ENCODE results near the gene PIK3CD.

PIK3CD gene

DNA sequence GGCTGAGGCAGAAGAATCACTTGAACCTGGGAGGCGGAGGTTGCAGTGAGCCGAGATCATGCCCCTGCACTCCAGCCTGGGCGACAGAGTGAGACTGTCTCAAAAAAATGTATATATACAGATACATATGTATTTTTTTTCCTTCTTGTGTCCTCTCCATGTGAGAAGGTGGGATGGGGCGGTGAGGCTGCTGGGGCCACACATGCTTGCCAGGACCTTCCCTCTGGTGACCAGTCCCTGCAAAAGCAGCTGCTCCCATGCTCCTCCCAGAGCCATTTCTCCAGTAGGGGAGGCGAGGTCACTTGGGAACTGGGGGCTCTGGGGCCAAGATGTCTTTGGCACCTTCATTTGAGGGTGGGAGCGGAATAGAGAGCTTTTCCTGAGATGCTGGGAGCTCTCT lies 74.9 kb downstream of the PIK3CD start:
- TF ChIP-seq, protein P1, sequence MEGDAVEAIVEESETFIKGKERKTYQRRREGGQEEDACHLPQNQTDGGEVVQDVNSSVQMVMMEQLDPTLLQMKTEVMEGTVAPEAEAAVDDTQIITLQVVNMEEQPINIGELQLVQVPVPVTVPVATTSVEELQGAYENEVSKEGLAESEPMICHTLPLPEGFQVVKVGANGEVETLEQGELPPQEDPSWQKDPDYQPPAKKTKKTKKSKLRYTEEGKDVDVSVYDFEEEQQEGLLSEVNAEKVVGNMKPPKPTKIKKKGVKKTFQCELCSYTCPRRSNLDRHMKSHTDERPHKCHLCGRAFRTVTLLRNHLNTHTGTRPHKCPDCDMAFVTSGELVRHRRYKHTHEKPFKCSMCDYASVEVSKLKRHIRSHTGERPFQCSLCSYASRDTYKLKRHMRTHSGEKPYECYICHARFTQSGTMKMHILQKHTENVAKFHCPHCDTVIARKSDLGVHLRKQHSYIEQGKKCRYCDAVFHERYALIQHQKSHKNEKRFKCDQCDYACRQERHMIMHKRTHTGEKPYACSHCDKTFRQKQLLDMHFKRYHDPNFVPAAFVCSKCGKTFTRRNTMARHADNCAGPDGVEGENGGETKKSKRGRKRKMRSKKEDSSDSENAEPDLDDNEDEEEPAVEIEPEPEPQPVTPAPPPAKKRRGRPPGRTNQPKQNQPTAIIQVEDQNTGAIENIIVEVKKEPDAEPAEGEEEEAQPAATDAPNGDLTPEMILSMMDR (IDR thresholded peaks at IDR 0.05; ENCODE audit: borderline replicate concordance, insufficient read depth, low read depth, low read length) = no peak
- H3K4me3 ChIP-seq (ENCODE audit: low read depth, low read length) = no peak overlapping the region

DNA sequence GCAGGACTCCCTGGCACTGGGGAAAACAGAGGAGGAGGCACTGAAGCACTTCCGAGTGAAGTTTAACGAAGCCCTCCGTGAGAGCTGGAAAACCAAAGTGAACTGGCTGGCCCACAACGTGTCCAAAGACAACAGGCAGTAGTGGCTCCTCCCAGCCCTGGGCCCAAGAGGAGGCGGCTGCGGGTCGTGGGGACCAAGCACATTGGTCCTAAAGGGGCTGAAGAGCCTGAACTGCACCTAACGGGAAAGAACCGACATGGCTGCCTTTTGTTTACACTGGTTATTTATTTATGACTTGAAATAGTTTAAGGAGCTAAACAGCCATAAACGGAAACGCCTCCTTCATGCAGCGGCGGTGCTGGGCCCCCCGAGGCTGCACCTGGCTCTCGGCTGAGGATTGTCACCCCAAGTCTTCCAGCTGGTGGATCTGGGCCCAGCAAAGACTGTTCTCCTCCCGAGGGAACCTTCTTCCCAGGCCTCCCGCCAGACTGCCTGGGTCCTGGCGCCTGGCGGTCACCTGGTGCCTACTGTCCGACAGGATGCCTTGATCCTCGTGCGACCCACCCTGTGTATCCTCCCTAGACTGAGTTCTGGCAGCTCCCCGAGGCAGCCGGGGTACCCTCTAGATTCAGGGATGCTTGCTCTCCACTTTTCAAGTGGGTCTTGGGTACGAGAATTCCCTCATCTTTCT lies 75.5 kb downstream of the PIK3CD start:
- H3K4me3 ChIP-seq (ENCODE audit: low read depth, low read length) = no peak overlapping the region
- TF ChIP-seq, protein P1 (IDR thresholded peaks at IDR 0.05; ENCODE audit: borderline replicate concordance, insufficient read depth, low read depth, low read length) = no peak

DNA sequence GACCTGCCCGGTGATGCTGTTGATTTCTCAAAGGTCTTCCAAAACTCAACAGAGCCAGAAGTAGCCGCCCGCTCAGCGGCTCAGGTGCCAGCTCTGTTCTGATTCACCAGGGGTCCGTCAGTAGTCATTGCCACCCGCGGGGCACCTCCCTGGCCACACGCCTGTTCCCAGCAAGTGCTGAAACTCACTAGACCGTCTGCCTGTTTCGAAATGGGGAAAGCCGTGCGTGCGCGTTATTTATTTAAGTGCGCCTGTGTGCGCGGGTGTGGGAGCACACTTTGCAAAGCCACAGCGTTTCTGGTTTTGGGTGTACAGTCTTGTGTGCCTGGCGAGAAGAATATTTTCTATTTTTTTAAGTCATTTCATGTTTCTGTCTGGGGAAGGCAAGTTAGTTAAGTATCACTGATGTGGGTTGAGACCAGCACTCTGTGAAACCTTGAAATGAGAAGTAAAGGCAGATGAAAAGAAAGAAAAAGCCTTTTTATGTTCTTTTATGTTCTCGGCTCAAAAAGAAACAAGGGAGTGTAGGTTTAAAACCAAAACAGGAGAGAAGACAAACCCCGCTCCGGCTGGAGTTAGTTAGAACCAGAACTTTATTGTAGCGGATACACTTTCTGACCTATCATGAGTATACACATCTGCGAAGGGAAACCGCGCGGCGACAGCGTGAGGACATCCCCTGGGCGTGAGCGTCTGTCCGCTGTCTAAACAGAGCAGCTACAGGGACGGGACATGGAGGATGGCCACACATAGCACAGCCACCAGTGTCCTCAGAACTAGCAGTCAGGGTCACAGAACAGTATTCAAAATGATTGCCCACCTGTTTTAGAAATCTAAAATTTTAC lies 77.1 kb downstream of the PIK3CD start:
- TF ChIP-seq, protein P1 (IDR thresholded peaks at IDR 0.05; ENCODE audit: borderline replicate concordance, insufficient read depth, low read depth, low read length) = no peak

DNA sequence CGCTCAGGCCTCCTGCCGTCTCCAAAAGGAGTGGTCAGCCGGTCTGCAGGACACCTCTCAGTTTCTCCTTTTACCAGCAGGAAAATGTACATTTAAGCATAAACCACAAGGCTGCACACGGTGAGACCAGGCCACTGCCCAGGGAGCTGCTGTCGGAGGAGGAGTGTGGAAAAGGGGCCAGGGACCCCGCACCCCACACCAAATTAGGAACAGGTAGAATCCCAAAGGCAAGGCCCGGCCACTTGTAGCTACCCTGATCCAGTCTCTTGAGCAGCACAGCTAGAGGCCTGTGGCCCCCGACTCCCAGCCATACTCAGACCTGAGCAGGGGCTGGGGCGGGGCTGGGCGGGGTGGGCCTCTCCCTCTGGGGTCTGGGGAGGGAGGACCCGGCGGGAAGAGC lies 78.0 kb downstream of the PIK3CD start:
- H3K4me3 ChIP-seq (ENCODE audit: low read depth, low read length) = no peak overlapping the region
- TF ChIP-seq, protein P1 (IDR thresholded peaks at IDR 0.05; ENCODE audit: borderline replicate concordance, insufficient read depth, low read depth, low read length) = no peak

More for the DNA sequence above, 77.1 kb downstream of the PIK3CD start:
- H3K4me3 ChIP-seq (ENCODE audit: low read depth, low read length) = no peak overlapping the region

DNA sequence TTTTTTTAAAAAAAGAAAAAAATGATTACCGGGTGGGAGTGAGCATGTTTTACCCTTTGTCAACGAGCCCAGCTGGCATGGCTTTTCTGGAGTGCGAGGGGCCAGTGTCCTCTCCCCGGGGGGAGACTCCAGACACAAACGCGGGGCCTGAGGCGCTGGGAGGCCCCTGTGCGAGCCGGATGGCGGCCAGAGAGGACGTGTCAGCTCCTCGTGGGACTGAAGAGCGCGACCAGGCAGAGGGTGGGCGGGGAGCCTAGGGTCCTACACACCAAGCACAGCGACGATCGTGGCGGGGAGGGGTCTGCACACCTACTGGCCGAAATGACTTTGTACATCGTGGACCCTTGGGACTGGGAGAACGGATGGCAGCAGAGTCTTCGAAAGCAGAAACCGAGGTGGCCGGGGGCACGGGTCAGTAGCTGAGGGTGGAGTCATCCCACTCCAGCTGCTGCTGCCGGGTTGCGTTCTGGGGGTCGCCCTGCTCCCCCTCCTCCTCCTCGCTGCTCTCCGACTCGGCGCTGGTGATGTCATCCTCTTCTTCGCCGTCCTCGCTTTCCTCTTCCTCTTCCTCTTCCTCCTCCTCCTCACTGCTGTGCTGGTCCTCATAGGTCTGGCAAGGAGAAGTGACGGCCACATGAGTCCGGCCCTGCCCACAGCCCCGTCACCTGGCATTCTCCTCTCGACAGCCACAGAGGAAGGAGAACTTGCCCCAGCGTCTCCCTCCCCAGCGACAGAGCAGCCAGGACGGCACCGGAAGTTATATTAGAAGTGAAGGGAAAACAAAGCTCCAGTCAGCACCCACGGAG lies 78.8 kb downstream of the PIK3CD start:
- TF ChIP-seq, protein P1 (IDR thresholded peaks at IDR 0.05; ENCODE audit: borderline replicate concordance, insufficient read depth, low read depth, low read length) = no peak
- H3K4me3 ChIP-seq (ENCODE audit: low read depth, low read length) = no peak overlapping the region

DNA sequence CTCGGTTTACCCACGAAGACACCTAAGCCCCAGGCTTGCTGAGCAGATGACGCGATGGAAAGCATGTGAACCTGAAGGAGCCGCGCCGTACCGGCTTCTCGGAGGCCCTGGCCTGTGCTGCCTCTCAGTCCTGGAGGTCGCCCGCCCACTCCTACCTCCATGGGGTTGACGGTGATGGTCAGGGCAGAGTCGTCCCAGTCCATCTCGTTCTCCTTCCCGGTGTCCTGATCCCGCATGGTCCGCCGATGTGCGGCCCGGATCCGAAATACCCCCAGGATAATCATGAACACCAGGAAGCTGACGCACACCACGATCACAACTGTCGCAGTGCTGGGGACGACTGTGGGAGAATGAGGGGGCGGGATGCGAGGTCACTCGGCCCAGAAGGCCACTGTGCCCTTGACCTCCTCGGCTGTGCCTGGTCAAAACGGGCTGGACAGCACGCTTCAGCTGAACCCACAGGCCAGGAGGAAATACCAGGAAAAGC lies 79.6 kb downstream of the PIK3CD start:
- H3K4me3 ChIP-seq (ENCODE audit: low read depth, low read length) = no peak overlapping the region
- TF ChIP-seq, protein P1 (IDR thresholded peaks at IDR 0.05; ENCODE audit: borderline replicate concordance, insufficient read depth, low read depth, low read length) = no peak

Data from GM12875 (cell line).